A673 (cell line): ENCODE data around the gene LRFN4. TPM values are rescaled to one million over a fixed set of nuclear protein-coding genes. Genes with fewer than 3 reads are reported as not detected.

ENCODE experiments used
- BruUV-seq: library from RNA; stranded (reverse); fragments of 400-500 nt; replicated peaks from 2 replicates; lab custom pipeline; 2021; lab: Mats Ljungman, UMichigan
- CTCF ChIA-PET: fragments of 300-600 bp; sonication (Branson Sonifier 250); formaldehyde crosslinking; loops from one replicate; lab custom pipeline; 2022; ENCODE audit warnings: antibody characterized with exemption; lab: Charles Lee
- POLR2A ChIA-PET: fragments of 300-600 bp; sonication (Branson Sonifier 250); formaldehyde crosslinking; loops from one replicate; lab custom pipeline; 2022; ENCODE audit warnings: antibody characterized with exemption; ENCODE audit not compliant: low non-redundant PET; lab: Charles Lee
- DNase-seq: peaks from one replicate; pipeline ENCODE4 v3.0.0-alpha.2; 2015; ENCODE audit warnings: low spot score
- H3K27ac ChIP-seq: fragments of 200-600 bp; sonication (generic); 2 replicates; pipeline ENCODE4 v1.5.1; 2016; ENCODE audit warnings: mixed run types, low read depth, mild to moderate bottlenecking, mixed read lengths, antibody characterized with exemption, low read length; ENCODE audit not compliant: poor library complexity, severe bottlenecking
- H3K27me3 ChIP-seq: fragments of 200-600 bp; sonication (generic); replicated peaks from 2 replicates; pipeline ENCODE4 v1.6.1; 2017; ENCODE audit warnings: mixed run types, low read depth, mild to moderate bottlenecking, mixed read lengths, antibody characterized with exemption, low read length; ENCODE audit not compliant: insufficient read depth, poor library complexity
- H3K36me3 ChIP-seq: fragments of 200-600 bp; sonication (generic); 2 replicates; pipeline ENCODE4 v1.6.1; 2016; ENCODE audit warnings: mixed run types, mild to moderate bottlenecking, mixed read lengths, antibody characterized with exemption, low read length; ENCODE audit not compliant: insufficient read depth, poor library complexity, severe bottlenecking
- H3K4me1 ChIP-seq: fragments of 200-600 bp; sonication (generic); 2 replicates; pipeline ENCODE4 v1.6.1; 2017; ENCODE audit warnings: mixed run types, mild to moderate bottlenecking, mixed read lengths, antibody characterized with exemption, low read length; ENCODE audit not compliant: insufficient read depth, poor library complexity, severe bottlenecking
- H3K4me3 ChIP-seq: fragments of 200-600 bp; sonication (generic); 2 replicates; pipeline ENCODE4 v1.5.1; 2016; ENCODE audit warnings: low read depth, mixed run types, mild to moderate bottlenecking, mixed read lengths, low read length; ENCODE audit not compliant: poor library complexity, severe bottlenecking
- H3K9me3 ChIP-seq: fragments of 200-600 bp; sonication (generic); 2 replicates; pipeline ENCODE4 v1.6.1; 2016; ENCODE audit warnings: mixed run types, low read depth, mild to moderate bottlenecking, mixed read lengths, antibody characterized with exemption, low read length; ENCODE audit not compliant: poor library complexity, severe bottlenecking
- CTCF ChIP-seq: fragments of 300-800, 200-600 bp; sonication (generic); conservative IDR thresholded peaks from 2 replicates; pipeline ENCODE4 v1.5.1; 2017; ENCODE audit warnings: low read depth, mild to moderate bottlenecking, antibody characterized with exemption, low read length, moderate library complexity, mixed read lengths
- EZH2 ChIP-seq: fragments of 200-600 bp; sonication (generic); IDR thresholded peaks from 2 replicates; pipeline ENCODE4 v1.6.1; 2017; ENCODE audit warnings: borderline replicate concordance, low read depth, mild to moderate bottlenecking, mixed read lengths, antibody characterized with exemption, low read length; ENCODE audit not compliant: poor library complexity, severe bottlenecking
- intact Hi-C: fragments of 100-400 bp; cut with micrococcal nuclease; formaldehyde crosslinking; loops from one replicate; pipeline ENCODE4 v1.10.0; 2022; ENCODE audit not compliant: unreplicated experiment
- total RNA-seq: library from RNA; stranded (reverse); gene quantifications from 2 replicates; pipeline ENCODE4 v1.2.3, GENCODE V29; 2021

LRFN4 gene
- total RNA-seq, 1 experiment from 2014 or later, result 57.2 TPM

DNA sequence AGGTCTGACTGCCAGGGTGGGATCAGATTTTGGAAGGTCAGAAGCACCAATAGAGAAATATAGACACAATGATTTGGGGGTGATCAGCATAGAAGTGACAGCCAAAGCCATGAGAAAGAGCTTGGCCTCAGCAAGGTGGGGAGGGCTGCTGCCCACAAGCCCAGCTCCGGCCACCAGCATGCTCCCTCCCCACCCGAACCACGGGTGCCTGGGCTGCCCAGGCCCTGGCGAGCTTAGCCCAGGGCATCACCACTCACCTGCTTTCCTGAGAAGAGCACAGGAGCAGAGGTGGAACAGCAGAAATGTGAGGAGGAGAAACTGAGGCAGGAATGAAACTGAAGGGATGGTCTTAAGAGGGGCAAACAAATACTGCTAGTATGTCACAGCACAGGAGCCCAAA, 48.8 kb downstream of the LRFN4 start:
- Histone ChIP-seq H3K9me3 (no peaks in the 10 kb centered on the region), H3K27ac (no peak overlapping the region), H3K4me3 (no peak overlapping the region), H3K36me3 (no peaks in the 10 kb centered on the region), H3K4me1 (no peaks in the 10 kb centered on the region), H3K27me3 (no peaks in the 10 kb centered on the region)
- ChIA-PET CTCF (no interaction called here), POLR2A (no interaction called here)
- intact Hi-C loops, result no loop called here
- TF ChIP-seq EZH2 (no peak), CTCF (no peak)
- no TSS peak for BruUV-seq
- DNase-seq, result no peak

GRCh38 chr11:66906061-66906733, 49.3 kb downstream of the LRFN4 start:
- CTCF ChIA-PET, result no interaction called here
- no peaks in the 10 kb centered on the region for H3K36me3 ChIP-seq
- TF ChIP-seq CTCF, result no peak
- TF ChIP-seq EZH2, result no peak
- no peak overlapping the region for H3K4me3 ChIP-seq
- no peaks in the 10 kb centered on the region for H3K27me3 ChIP-seq
- DNase-seq, result no peak
- H3K4me1 ChIP-seq, result no peaks in the 10 kb centered on the region
- no peaks in the 10 kb centered on the region for H3K9me3 ChIP-seq
- intact Hi-C loops, result no loop called here
- POLR2A ChIA-PET, result no interaction called here
- no peak overlapping the region for H3K27ac ChIP-seq
- BruUV-seq, result no TSS peak

GRCh38 chr11:66907751-66908630, 51.1 kb downstream of the LRFN4 start:
- no peaks in the 10 kb centered on the region for H3K36me3 ChIP-seq

More at GRCh38 chr11:66907751-66908630, 51.1 kb downstream of the LRFN4 start:
- CTCF ChIA-PET, result no interaction called here
- no peaks in the 10 kb centered on the region for H3K4me1 ChIP-seq
- no peaks in the 10 kb centered on the region for H3K9me3 ChIP-seq
- BruUV-seq, result no TSS peak
- POLR2A ChIA-PET, result no interaction called here
- H3K27ac ChIP-seq, result no peak overlapping the region
- intact Hi-C loops, result no loop called here
- DNase-seq, result no peak
- H3K4me3 ChIP-seq, result no peak overlapping the region
- TF ChIP-seq CTCF (no peak), EZH2 (no peak)
- no peaks in the 10 kb centered on the region for H3K27me3 ChIP-seq
